ENCODE results near the gene PRSS56. TPM values are rescaled to one million over a fixed set of nuclear protein-coding genes. Genes with fewer than 3 reads are reported as not detected.

The PRSS56 gene
- total and polyA plus RNA-seq, 2 of the 8 experiments (the other 6 are each of a cell fraction or from before 2014, with no cell fraction given): 0.03 TPM; not detected in 1

DNA sequence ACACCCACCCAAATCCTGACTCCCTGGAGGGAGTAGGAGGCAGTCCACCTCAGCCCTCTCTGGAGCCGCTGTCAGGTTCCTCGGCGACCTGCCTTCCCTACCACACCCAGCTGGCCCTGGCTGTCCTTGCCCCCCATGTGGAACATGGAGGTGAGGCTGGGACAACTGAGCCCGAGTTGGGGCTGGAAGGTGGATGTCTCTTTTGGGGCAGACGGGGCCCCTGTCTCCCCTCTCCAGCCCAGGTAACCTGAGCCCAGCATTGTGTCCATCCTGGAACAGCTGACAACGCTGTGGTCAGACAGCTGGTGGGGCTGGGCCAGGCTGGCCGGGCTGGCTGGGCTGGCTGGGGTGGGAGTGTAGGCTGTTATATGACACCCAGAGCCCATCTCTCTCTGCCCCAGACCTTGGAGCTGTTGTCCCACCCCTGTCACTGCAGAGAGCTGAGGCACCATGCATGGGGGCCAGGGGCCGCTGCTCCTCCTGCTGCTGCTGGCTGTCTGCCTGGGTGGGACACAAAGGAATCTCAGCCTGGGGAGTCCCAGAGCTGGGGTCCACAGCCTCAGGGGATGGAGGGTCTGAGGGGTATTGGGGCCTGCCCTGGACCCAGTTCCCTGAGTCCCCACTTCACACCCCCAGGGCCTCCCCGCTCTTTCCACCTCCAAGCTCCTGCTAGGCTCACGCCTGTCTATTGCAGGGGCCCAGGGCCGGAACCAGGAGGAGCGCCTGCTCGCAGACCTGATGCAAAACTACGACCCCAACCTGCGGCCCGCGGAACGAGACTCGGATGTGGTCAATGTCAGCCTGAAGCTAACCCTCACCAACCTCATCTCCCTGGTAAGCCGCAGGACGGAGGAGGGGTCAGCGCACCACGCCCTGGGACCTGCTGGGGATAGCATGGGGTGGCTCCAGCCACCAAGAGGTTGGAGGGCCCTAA lies 19.4 kb downstream of the PRSS56 start, which contains the start of gene CHRNG:
CHRNG (plus strand) TSS at position 395 of the 934 bp plus-strand sequence; CDS start at position 451, 56 bp downstream.
- FAIRE-seq (no peak), DNase-seq (ENCODE audit: low read depth in 1 of 2, low spot score in 2 of 2) (peak in 1 of 2 experiments; percentile 53)
- no peak within 1 kb of the TSS; the same call in none of the 2 replicates for H3K18ac ChIP-seq (ENCODE audit: extremely low read depth, low read length)
- H3K4me3 ChIP-seq (ENCODE audit: extremely low read depth in 1 of 4, insufficient read depth in 2 of 4, low read depth in 3 of 4, low read length in 4 of 4): no peak within 1 kb of the TSS
- peaks cover 0 to 15% (median 10%) of the 10 kb centered on the region in 4 experiments; a peak in 6 of 7 replicates for H3K4me1 ChIP-seq (replicated peaks in 1 of 4; ENCODE audit: control insufficient read depth in 3 of 4, insufficient read depth in 4 of 4, low read length in 3 of 4)
- H2AFZ ChIP-seq (ENCODE audit: low read length): no peak within 1 kb of the TSS
- H2BK5ac ChIP-seq (ENCODE audit: low read depth, low read length): 0 out of 2 replicates have a peak within 1 kb of the TSS, but pooled peaks have one; percentile 52
- no peaks in the 10 kb centered on the region for H3K27me3 ChIP-seq (replicated peaks in 1 of 4; ENCODE audit: control insufficient read depth in 3 of 4, extremely low read depth in 1 of 4, insufficient read depth in 3 of 4, low read length in 3 of 4)
- 0 out of 2 replicates have a peak, but pooled peaks cover 1% of the 10 kb centered on the region for H3K23me2 ChIP-seq (ENCODE audit: low read depth, low read length)
- peak within 1 kb of the TSS; percentile 16; the same call in 1 of the 2 replicates for H2BK15ac ChIP-seq (ENCODE audit: low read length)
- no peak within 1 kb of the TSS for H3K27ac ChIP-seq (ENCODE audit: low read depth, low read length)
- H2BK20ac ChIP-seq (ENCODE audit: low read length): peak within 1 kb of the TSS; percentile 21; the same call in 1 of the 2 replicates
- H2BK12ac ChIP-seq (ENCODE audit: low read depth, low read length): no peak within 1 kb of the TSS; the same call in 1 of the 2 replicates
- no peak within 1 kb of the TSS for H4K5ac ChIP-seq (ENCODE audit: insufficient read length, low read depth, low read length)
- no peak within 1 kb of the TSS for H3K56ac ChIP-seq (replicated peaks; ENCODE audit: insufficient read length, low read depth, low read length)
- H4K91ac ChIP-seq (replicated peaks; ENCODE audit: insufficient read length, low read length): peak within 1 kb of the TSS; percentile 54
- TF ChIP-seq KDM5A (IDR thresholded peaks at IDR 0.05; ENCODE audit: low read length): no peak
- TF ChIP-seq, protein P1, sequence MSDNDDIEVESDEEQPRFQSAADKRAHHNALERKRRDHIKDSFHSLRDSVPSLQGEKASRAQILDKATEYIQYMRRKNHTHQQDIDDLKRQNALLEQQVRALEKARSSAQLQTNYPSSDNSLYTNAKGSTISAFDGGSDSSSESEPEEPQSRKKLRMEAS (IDR thresholded peaks at IDR 0.05): 0 out of 2 replicates have a peak, but pooled peaks have one; percentile 31
- TF ChIP-seq, protein P2, sequence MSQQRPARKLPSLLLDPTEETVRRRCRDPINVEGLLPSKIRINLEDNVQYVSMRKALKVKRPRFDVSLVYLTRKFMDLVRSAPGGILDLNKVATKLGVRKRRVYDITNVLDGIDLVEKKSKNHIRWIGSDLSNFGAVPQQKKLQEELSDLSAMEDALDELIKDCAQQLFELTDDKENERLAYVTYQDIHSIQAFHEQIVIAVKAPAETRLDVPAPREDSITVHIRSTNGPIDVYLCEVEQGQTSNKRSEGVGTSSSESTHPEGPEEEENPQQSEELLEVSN (IDR thresholded peaks at IDR 0.05): peak; percentile 83
- POLR2A ChIA-PET (ENCODE audit: partially characterized antibody): interaction anchor here (1.2 to 4.0 kb wide), 6 partner anchors 8 to 53 kb away, joined by 4 to 24 read pairs (median 6); partner anchors contain the start of genes CHRND, EIF4E2 and TIGD1
- no peak within 1 kb of the TSS for H3K9ac ChIP-seq (replicated peaks in 1 of 4; ENCODE audit: extremely low read depth in 1 of 4, low read depth in 3 of 4, low read length in 3 of 4)
- no peak within 1 kb of the TSS for H2BK120ac ChIP-seq (replicated peaks; ENCODE audit: low read depth, low read length)
- H3K9me3 ChIP-seq (ENCODE audit: insufficient read depth in 2 of 2, low read depth in 1 of 2, low read length in 1 of 2): 0 out of 4 replicates have a peak, but pooled peaks cover 0 to 5% of the 10 kb centered on the region in 2 experiments
- no peak within 1 kb of the TSS for H3K23ac ChIP-seq (ENCODE audit: insufficient read length)
- no peak within 1 kb of the TSS for H3K14ac ChIP-seq (ENCODE audit: insufficient read length)
- peak within 1 kb of the TSS in 1 of 2 experiments; percentile 5; a peak in 1 of 4 replicates for H3K4me2 ChIP-seq (ENCODE audit: insufficient read depth in 1 of 2, low read depth in 2 of 2, low read length in 2 of 2)
- WGBS, 2 experiments (ENCODE audit: extremely low coverage in 1 of 2, insufficient coverage in 1 of 2, insufficient read length in 1 of 2, insufficient replicate concordance in 2 of 2, low coverage in 1 of 2, low lambda C conversion rate in 2 of 2, missing lambda C conversion rate in 1 of 2): 84% methylated on average over 23 of the region's 23 CpGs; no CpG with 5 or more reads in 1 of the 2 experiments
- no peak within 1 kb of the TSS for H2AK5ac ChIP-seq (ENCODE audit: low read depth, low read length)
- no peak within 1 kb of the TSS for H3K4ac ChIP-seq (replicated peaks; ENCODE audit: insufficient read length, low read depth, low read length)
- H3K79me2 ChIP-seq (ENCODE audit: control insufficient read depth in 1 of 2, insufficient read depth in 2 of 2, low read length in 2 of 2): no peaks in the 10 kb centered on the region
- H4K20me1 ChIP-seq (replicated peaks in 1 of 2; ENCODE audit: control insufficient read depth in 1 of 2, insufficient read depth in 2 of 2, low read length in 2 of 2): peaks cover 2 to 4% of the 10 kb centered on the region in 2 experiments
- H3K36me3 ChIP-seq (ENCODE audit: control insufficient read depth in 2 of 4, insufficient read depth in 4 of 4, low read length in 3 of 4): no peaks in the 10 kb centered on the region
- H4K8ac ChIP-seq (ENCODE audit: extremely low read depth, insufficient read depth, low read length): peak within 1 kb of the TSS; percentile 87; the same call in 1 of the 2 replicates
- no peaks in the 10 kb centered on the region for H3K79me1 ChIP-seq (ENCODE audit: low read depth, low read length)
- CTCF ChIA-PET (ENCODE audit: partially characterized antibody): interaction anchor here (0.8 to 5.5 kb wide), 11 partner anchors 8 to 421 kb away, joined by 3 to 29 read pairs (median 4); partner anchors contain the start of genes EIF4E2, PRSS56 and TIGD1

Data from H1 (cell line).